Epithelial cell of esophagus (primary cell): ENCODE data around the gene XRCC1.
A peak's percentile ranks its signal among the peaks of the same experiment; 100 is the strongest.
"Not testable (repeated sequence)": the region's sequence is repeated elsewhere in the genome, so short reads cannot be mapped to it uniquely, and the experiment has no call there.

Experiments used
- DNase-seq: peaks from one replicate; pipeline ENCODE4 v3.0.0; 2010; ENCODE audit warnings: low read depth
- H3K4me3 ChIP-seq: 2 replicates; pipeline ENCODE4 v1.5.1; 2011; ENCODE audit warnings: mild to moderate bottlenecking, low read length, control low read depth
- TF ChIP-seq, protein P1 (sequence below): IDR thresholded peaks from 2 replicates; pipeline ENCODE4 v1.5.1; 2011; ENCODE audit warnings: low read depth, mild to moderate bottlenecking, low read length, control low read depth, inconsistent platforms; ENCODE audit not compliant: insufficient read depth; ENCODE audit errors: missing control alignments

The XRCC1 gene

GRCh38 chr19:43594081-43594697 lies 18.9 kb upstream of the XRCC1 start:
- TF ChIP-seq, protein P1, sequence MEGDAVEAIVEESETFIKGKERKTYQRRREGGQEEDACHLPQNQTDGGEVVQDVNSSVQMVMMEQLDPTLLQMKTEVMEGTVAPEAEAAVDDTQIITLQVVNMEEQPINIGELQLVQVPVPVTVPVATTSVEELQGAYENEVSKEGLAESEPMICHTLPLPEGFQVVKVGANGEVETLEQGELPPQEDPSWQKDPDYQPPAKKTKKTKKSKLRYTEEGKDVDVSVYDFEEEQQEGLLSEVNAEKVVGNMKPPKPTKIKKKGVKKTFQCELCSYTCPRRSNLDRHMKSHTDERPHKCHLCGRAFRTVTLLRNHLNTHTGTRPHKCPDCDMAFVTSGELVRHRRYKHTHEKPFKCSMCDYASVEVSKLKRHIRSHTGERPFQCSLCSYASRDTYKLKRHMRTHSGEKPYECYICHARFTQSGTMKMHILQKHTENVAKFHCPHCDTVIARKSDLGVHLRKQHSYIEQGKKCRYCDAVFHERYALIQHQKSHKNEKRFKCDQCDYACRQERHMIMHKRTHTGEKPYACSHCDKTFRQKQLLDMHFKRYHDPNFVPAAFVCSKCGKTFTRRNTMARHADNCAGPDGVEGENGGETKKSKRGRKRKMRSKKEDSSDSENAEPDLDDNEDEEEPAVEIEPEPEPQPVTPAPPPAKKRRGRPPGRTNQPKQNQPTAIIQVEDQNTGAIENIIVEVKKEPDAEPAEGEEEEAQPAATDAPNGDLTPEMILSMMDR: no peak
- peak overlapping the region; percentile 59 for H3K4me3 ChIP-seq

DNA sequence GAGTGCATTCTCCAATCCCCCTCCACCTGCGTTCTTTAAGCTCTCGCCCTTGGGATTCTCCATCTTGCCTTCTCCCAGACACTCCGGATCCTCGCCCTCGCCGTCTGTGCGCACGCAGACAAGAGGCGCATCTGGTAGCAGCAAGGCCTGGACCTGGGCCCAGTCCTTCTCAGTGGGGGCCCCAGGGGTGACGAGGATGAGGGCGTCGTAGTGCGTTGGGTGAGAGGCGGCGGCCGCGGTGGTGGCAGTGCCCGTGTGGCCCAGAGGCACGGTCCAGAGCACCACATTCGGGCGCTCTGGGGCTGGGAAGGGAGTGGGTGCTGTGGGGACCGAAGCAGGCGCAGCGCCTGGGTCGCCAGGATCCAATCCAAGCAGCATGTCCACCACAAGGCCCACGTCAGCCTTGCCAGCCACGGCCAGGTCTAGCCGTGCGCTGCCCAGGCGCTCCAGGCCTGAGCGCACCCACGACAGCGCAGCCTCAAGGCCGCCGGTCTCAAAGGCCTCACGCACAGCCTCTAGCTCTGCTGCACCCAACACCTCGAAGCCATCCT lies 17.5 kb upstream of the XRCC1 start:
- TF ChIP-seq, protein P1: no peak
- no peak for DNase-seq
- no peak overlapping the region for H3K4me3 ChIP-seq

More at GRCh38 chr19:43594081-43594697, 18.9 kb upstream of the XRCC1 start:
- DNase-seq: no peak

DNA sequence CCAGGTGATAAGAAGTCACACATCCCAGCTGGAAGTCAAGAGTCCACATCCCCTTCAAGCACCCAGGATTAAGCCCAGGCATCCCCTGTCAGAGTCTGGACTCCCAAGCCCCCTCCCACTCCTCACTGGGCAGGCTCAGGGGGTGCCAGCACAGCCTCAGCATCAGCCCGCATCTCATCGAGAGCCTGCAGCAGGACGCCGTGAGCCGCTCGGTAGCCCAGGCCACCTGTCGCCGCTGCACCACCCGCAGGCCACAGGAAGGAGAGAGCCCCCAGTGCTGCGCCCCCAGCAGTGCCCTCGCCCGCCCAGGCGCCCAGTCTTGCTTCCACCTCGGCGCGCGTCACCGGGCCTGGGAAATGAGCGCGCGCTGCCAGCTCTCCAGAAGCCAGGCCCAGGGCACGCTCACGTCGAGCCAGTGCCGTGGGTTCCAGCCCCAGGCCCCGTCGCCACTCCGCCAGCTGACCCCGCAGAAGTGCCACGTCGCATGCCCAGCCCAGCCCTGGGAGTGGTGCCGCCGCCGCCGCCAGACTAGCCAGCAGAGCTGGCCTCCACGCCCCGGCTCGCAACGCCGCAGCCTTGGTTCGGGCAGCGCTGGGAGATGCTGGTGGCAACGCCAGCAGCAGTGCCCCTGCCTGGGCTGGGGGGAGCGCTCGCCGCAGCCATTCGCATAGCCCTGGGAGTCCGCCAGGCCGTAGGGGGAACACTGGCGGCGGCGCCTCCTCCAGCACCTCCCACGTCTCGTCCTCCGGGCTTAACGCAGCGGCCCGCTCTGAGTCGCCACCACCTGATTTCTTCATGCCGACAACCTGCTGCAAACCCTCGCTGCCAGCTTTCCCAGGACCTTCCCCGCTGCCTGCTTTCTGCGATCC lies 16.8 kb upstream of the XRCC1 start:
- DNase-seq: no peak
- TF ChIP-seq, protein P1: no peak
- no peak overlapping the region for H3K4me3 ChIP-seq

- no peak overlapping the region for H3K4me3 ChIP-seq
- TF ChIP-seq, protein P1: no peak
- DNase-seq: no peak
Measured at GRCh38 chr19:43589678-43590077, 14.4 kb upstream of the XRCC1 start.

DNA sequence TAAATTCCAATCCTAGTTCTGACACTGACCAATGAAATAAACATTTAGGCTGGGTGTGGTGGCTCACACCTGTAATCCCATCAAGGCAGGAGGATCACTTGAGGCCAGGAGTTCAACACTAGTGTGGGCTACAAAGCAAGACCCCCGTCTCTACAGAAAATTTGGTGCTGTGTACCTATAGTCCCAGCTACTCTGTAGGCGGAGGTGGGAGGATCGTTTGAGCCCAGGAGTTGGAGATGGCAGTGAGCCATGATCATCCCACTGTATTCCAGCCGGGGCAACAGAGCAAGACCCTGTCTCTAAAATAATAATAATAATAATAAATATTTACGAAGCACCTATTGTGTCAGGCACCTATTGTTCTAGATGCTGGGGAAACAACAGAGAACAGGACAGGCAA lies 13.9 kb upstream of the XRCC1 start:
- H3K4me3 ChIP-seq: no peak overlapping the region
- TF ChIP-seq, protein P1: no peak
- no peak for DNase-seq

DNA sequence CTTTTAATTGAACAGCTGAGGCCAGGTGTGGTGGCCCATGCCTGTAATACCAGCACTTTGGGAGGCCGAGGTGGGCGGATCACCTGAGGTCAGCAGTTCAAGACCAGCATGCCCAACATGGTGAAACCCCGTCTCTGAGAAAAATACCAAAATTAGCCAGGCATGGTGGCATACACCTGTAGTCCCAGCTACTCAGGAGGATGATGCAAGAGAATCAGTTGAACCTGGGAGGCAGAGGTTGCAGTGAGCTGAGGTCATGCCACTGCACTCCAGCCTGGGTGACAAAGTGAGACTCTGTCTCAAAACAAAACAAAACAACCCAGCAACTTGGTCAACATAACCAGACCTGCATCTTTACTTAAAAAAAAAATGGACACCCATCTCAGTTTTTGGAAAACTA lies 11.7 kb upstream of the XRCC1 start:
- not testable (repeated sequence) for DNase-seq, H3K4me3 ChIP-seq

DNA sequence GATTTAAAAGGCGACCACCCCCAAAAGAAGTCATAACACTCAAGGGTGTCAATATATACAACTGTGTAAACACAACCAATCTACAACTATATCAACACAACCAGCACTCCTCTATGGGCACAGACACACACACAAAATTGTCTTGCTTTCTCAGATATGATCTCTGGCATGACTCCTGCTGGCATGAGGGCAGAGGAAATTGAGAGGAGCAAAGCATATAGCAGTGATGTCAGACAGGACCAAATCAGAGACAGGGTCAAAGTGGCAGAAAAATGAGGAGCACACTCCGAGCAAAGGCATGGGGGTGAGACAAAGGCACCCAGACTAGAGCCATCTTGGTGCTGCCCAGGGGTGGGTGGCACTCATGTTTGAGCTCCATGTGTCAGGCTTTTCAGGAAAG lies 11.0 kb upstream of the XRCC1 start:
- no peak for DNase-seq
- no peak overlapping the region for H3K4me3 ChIP-seq
- TF ChIP-seq, protein P1: no peak
